HCT116 (cell line): ENCODE results near the gene THUMPD2. TPM values are rescaled to one million over a fixed set of nuclear protein-coding genes. Genes with fewer than 3 reads are reported as not detected.
A peak's percentile ranks its signal among the peaks of the same experiment; 100 is the strongest.

ENCODE experiments used
- ATAC-seq: fragments of 200-7000 bp; cut with Tn5 transposase; 2 replicates; pipeline ENCODE4 v1.9.1; 2020; ENCODE audit warnings: mild to moderate bottlenecking, moderate library complexity
- Bru-seq: library from RNA; stranded (reverse); fragments of 400-500 nt; gene quantifications from one replicate; lab custom pipeline; 2021; lab: Mats Ljungman, UMichigan
- BruChase-seq, 2 experiments: library from RNA; stranded (reverse); fragments of 400-500 nt; gene quantifications; one replicate each; lab custom pipeline; 2021; lab: Mats Ljungman, UMichigan
- BruUV-seq: library from RNA; stranded (reverse); fragments of 400-500 nt; replicated peaks from 2 replicates; lab custom pipeline; 2021; lab: Mats Ljungman, UMichigan
- CTCF ChIA-PET: fragments of 300-600 bp; sonication (Branson Sonifier 250); formaldehyde crosslinking; loops from one replicate; lab custom pipeline; 2021; ENCODE audit warnings: antibody characterized with exemption; lab: Charles Lee
- POLR2A ChIA-PET: fragments of 300-600, 350-600 bp; sonication (Branson Sonifier 250); formaldehyde crosslinking; loops from one replicate; lab custom pipeline; 2021; ENCODE audit warnings: antibody characterized with exemption; lab: Charles Lee
- RAD21 ChIA-PET, 2 experiments: fragments of 300-600 bp; sonication (Branson Sonifier 250); formaldehyde crosslinking; loops; one replicate each; lab custom pipeline; 2023; ENCODE audit warnings: low total read pairs in 2 of 2; ENCODE audit not compliant: uncharacterized antibody in 2 of 2, unreplicated experiment in 2 of 2, low non-redundant PET in 1 of 2; lab: Charles Lee
- DNase-seq: peaks from one replicate; pipeline ENCODE4 v3.0.0-alpha.2; 2010; ENCODE audit warnings: low read depth, low spot score
- H2AFZ ChIP-seq: fragments of 200-600 bp; shearing (Covaris generic), sonication (generic); 2 replicates; pipeline ENCODE4 v1.6.1; 2017; ENCODE audit warnings: low read depth, mixed run types, mixed read lengths, antibody characterized with exemption, low read length; ENCODE audit not compliant: poor library complexity, severe bottlenecking
- H3K27ac ChIP-seq: 2 replicates; pipeline ENCODE4 v1.5.1; 2012; ENCODE audit warnings: low read depth, low read length
- H3K27me3 ChIP-seq: fragments of 200-600 bp; sonication (generic); 2 replicates; pipeline ENCODE4 v1.6.1; 2016; ENCODE audit warnings: mixed run types, low read length, mixed read lengths; ENCODE audit not compliant: insufficient read depth
- H3K36me3 ChIP-seq, 2 experiments: fragments of 200-500 bp in 1 of 2; fragments of 200-600 bp in 1 of 2; sonication (Bioruptor generic) in 1 of 2; sonication (generic) in 1 of 2; 2 replicates each; pipeline versions ENCODE4 v1.5.1 to v1.6.1; 2014 to 2016; ENCODE audit warnings: low read length in 2 of 2, inconsistent platforms in 1 of 2, mixed read lengths in 1 of 2, mixed run types in 1 of 2; ENCODE audit not compliant: insufficient read depth in 2 of 2, control insufficient read depth in 1 of 2
- H3K4me1 ChIP-seq, 2 experiments: fragments of 200-600 bp in 1 of 2; sonication (generic) in 1 of 2; 2 replicates each; pipeline versions ENCODE4 v1.5.1 to v1.6.1; 2012 to 2017; ENCODE audit warnings: low read length in 2 of 2, inconsistent platforms in 1 of 2, mild to moderate bottlenecking in 1 of 2, mixed read lengths in 1 of 2, mixed run types in 1 of 2, moderate library complexity in 1 of 2; ENCODE audit not compliant: insufficient read depth in 2 of 2, control insufficient read depth in 1 of 2
- H3K4me2 ChIP-seq: fragments of 200-600 bp; sonication (generic); 2 replicates; pipeline ENCODE4 v1.6.1; 2017; ENCODE audit warnings: mixed run types, low read length, mixed read lengths
- H3K4me3 ChIP-seq, 2 experiments: fragments of 200-600 bp in 1 of 2; sonication (generic) in 1 of 2; replicated peaks in 1 of 2; 2 replicates each; pipeline ENCODE4 v1.5.1; 2011 to 2016; ENCODE audit warnings: low read length in 2 of 2, control low read depth in 1 of 2, low read depth in 1 of 2, mild to moderate bottlenecking in 1 of 2, mixed read lengths in 1 of 2, mixed run types in 1 of 2
- H3K79me2 ChIP-seq: fragments of 200-600 bp; sonication (generic); 2 replicates; pipeline ENCODE4 v1.6.1; 2017; ENCODE audit warnings: mild to moderate bottlenecking, mixed run types, low read length, moderate library complexity, mixed read lengths; ENCODE audit not compliant: insufficient read depth
- H3K9ac ChIP-seq: fragments of 200-600 bp; sonication (generic); 2 replicates; pipeline ENCODE4 v1.6.1; 2016; ENCODE audit warnings: low read length, mixed read lengths
- H3K9me2 ChIP-seq: fragments of 200-600 bp; sonication (generic), shearing (Covaris generic); 2 replicates; pipeline ENCODE4 v1.6.1; 2017; ENCODE audit warnings: mixed run types, mild to moderate bottlenecking, moderate library complexity; ENCODE audit not compliant: insufficient read depth
- H3K9me3 ChIP-seq, 2 experiments: fragments of 200-500 bp in 1 of 2; fragments of 200-600 bp in 1 of 2; sonication (Bioruptor generic) in 1 of 2; sonication (generic) in 1 of 2; 2 replicates each; pipeline ENCODE4 v1.6.1; 2014 to 2017; ENCODE audit warnings: low read length in 2 of 2, mixed read lengths in 2 of 2, inconsistent platforms in 1 of 2, low read depth in 1 of 2, mild to moderate bottlenecking in 1 of 2, mixed run types in 1 of 2, moderate library complexity in 1 of 2; ENCODE audit not compliant: control insufficient read depth in 1 of 2, insufficient read depth in 1 of 2
- H4K20me1 ChIP-seq: fragments of 200-600 bp; sonication (generic), shearing (Covaris generic); 2 replicates; pipeline ENCODE4 v1.6.1; 2017; ENCODE audit warnings: mixed run types, mild to moderate bottlenecking, moderate library complexity; ENCODE audit not compliant: insufficient read depth
- CBX3 ChIP-seq: IDR thresholded peaks from 2 replicates; pipeline ENCODE4 v1.6.1; 2012; ENCODE audit warnings: low read depth
- CEBPB ChIP-seq: IDR thresholded peaks from 2 replicates; pipeline ENCODE4 v1.6.1; 2012; ENCODE audit warnings: low read depth
- CTCF ChIP-seq, 3 experiments: fragments of 200-600 bp in 1 of 3; sonication (generic) in 1 of 3; IDR thresholded peaks in 2 of 3; conservative IDR thresholded peaks in 1 of 3; 2 replicates each; pipeline ENCODE4 v1.5.1; 2012 to 2017; ENCODE audit warnings: low read depth in 2 of 3, low read length in 2 of 3, antibody characterized with exemption in 1 of 3, borderline replicate concordance in 1 of 3, control low read depth in 1 of 3, mild to moderate bottlenecking in 1 of 3, mixed read lengths in 1 of 3, mixed run types in 1 of 3, moderate library complexity in 1 of 3; ENCODE audit not compliant: insufficient read depth in 1 of 3
- ELF1 ChIP-seq: IDR thresholded peaks from 2 replicates; pipeline ENCODE4 v1.6.1; 2012; ENCODE audit warnings: low read depth, borderline replicate concordance
- EZH2 ChIP-seq: fragments of 200-600 bp; sonication (generic); IDR thresholded peaks from 2 replicates; pipeline ENCODE4 v1.6.1; 2017; ENCODE audit warnings: antibody characterized with exemption, mixed run types
- JUND ChIP-seq: IDR thresholded peaks from 2 replicates; pipeline ENCODE4 v1.6.1; 2012
- POLR2A ChIP-seq: IDR thresholded peaks from 2 replicates; pipeline ENCODE4 v1.7.0; 2011; ENCODE audit warnings: borderline replicate concordance; ENCODE audit not compliant: insufficient read depth, insufficient read length; ENCODE audit errors: extremely low read depth
- POLR2AphosphoS5 ChIP-seq: IDR thresholded peaks from 2 replicates; pipeline ENCODE4 v1.6.1; 2011; ENCODE audit warnings: mild to moderate bottlenecking, low read depth, low read length, moderate library complexity
- SIN3A ChIP-seq: IDR thresholded peaks from 2 replicates; pipeline ENCODE4 v1.6.1; 2012; ENCODE audit warnings: low read depth
- YY1 ChIP-seq: IDR thresholded peaks from 2 replicates; pipeline ENCODE4 v1.6.1; 2011; ENCODE audit warnings: low read length, low read depth, moderate library complexity, mild to moderate bottlenecking; ENCODE audit not compliant: insufficient replicate concordance; ENCODE audit errors: extremely low read depth
- ZFX ChIP-seq: fragments of 450-650 bp; IDR thresholded peaks from 2 replicates; pipeline ENCODE4 v1.6.1; 2017
- intact Hi-C: fragments of 100-400 bp; cut with micrococcal nuclease; formaldehyde crosslinking; loops from 2 replicates; pipeline ENCODE4 v1.10.0; 2022
- long read RNA-seq: library from polyadenylated mRNA; unstranded; transcript quantifications from one replicate; pipeline ENCODE4 v2.0.0, GENCODE V29; 2021; ENCODE audit not compliant: unreplicated experiment
- polyA plus RNA-seq: library from polyadenylated mRNA; unstranded; fragments of >200 nt; gene quantifications from 2 replicates; pipeline ENCODE4 v1.2.1, GENCODE V29; 2012; ENCODE audit warnings: missing spikeins
- total RNA-seq: library from RNA; stranded (reverse); gene quantifications from one replicate; pipeline ENCODE4 v1.2.1, GENCODE V29; 2021; ENCODE audit not compliant: unreplicated experiment
- TF ChIP-seq, protein P1 (sequence below): IDR thresholded peaks from 2 replicates; pipeline ENCODE4 v1.6.1; 2012
- TF ChIP-seq, protein P2 (sequence below): IDR thresholded peaks from 2 replicates; pipeline ENCODE4 v1.6.1; 2011; ENCODE audit warnings: mild to moderate bottlenecking, low read length, moderate library complexity; ENCODE audit not compliant: insufficient replicate concordance; ENCODE audit errors: extremely low read depth
- TF ChIP-seq, protein P3 (sequence below): IDR thresholded peaks from 2 replicates; pipeline ENCODE4 v1.6.1; 2012

THUMPD2 gene
- total RNA-seq (15.8 TPM), Bru-seq, nascent RNA (percentile 95 among the genes with signal in this experiment), BruChase-seq, experiment 1, labeled RNA remaining after a 6-hour chase (percentile 63 among the genes with signal in this experiment), BruChase-seq, experiment 2, labeled RNA remaining after a 2-hour chase (percentile 76 among the genes with signal in this experiment)
- 6.8 and 9.4 TPM in 2 replicates for polyA plus RNA-seq
- long read RNA-seq, transcript THUMPD2-204 (10 exons, 1,970 nt) = major isoform, 20 of 48 reads
- long read RNA-seq, partial matches to known transcripts = 4 of 48 reads
- long read RNA-seq, other reads (novel, unspliced or antisense) = 24 of 48 reads

DNA sequence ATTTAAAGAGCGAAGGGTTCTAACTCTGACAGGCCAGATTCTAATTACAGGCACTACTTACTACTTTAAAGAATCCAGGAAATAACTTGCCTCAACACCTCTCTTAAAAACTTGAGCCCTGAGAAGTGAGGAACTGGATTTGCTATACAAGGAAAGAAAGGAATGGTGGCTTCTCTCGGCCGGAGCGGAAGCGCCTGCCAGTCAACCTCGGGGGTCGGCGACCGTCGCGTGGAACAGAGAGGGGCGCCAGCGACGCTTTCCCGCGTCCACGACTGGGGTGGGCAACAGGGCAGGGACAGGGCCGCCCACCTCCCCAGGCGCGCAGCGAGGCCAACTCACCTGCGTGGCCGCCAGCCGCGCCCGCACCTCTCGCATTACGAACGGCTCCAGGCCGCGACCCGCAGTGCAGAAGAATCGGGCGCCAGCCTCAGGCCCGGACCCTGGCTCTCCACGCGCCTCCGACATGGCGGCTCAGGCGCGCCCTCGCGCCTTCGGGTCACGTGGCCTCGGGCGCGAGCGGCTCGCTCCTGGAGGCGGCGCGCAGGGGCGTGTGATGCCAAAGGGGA lies at the start of gene THUMPD2:
Gene THUMPD2 (minus strand): TSS at position 484 of the 566 bp plus-strand sequence. CDS start 19 bp downstream, at position 465.
- POLR2A ChIA-PET = no interaction called here
- intact Hi-C loops = no loop called here
- no peaks in the 10 kb centered on the region for H3K9me3 ChIP-seq
- H3K27me3 ChIP-seq = no peaks in the 10 kb centered on the region
- ATAC-seq (peak; percentile 85), DNase-seq (peak; percentile 42)
- peak within 1 kb of the TSS; percentile 96 for H3K9ac ChIP-seq
- BruUV-seq = no TSS peak
- H3K9me2 ChIP-seq = no peaks in the 10 kb centered on the region
- CTCF ChIA-PET = no interaction called here
- TF ChIP-seq POLR2AphosphoS5 = peak; percentile 97
- TF ChIP-seq, protein P1, sequence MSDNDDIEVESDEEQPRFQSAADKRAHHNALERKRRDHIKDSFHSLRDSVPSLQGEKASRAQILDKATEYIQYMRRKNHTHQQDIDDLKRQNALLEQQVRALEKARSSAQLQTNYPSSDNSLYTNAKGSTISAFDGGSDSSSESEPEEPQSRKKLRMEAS = peak; percentile 96
- peak; percentile 53; the same call in 1 of the 2 replicates for TF ChIP-seq SIN3A
- no peak for TF ChIP-seq JUND
- peak; percentile 87 for TF ChIP-seq POLR2A
- TF ChIP-seq ZFX = peak; percentile 83
- peak; percentile 91 for TF ChIP-seq YY1
- TF ChIP-seq CBX3 = no peak
- RAD21 ChIA-PET = no interaction called here
- H2AFZ ChIP-seq = peak within 1 kb of the TSS; percentile 83
- H3K36me3 ChIP-seq = peaks cover 2 to 16% of the 10 kb centered on the region in 2 experiments; a peak in 1 of 4 replicates
- H3K4me2 ChIP-seq = peak within 1 kb of the TSS; percentile 85
- H4K20me1 ChIP-seq = 0 out of 2 replicates have a peak, but pooled peaks cover 7% of the 10 kb centered on the region
- H3K4me3 ChIP-seq = peak within 1 kb of the TSS; percentile 75 to 76
- H3K4me1 ChIP-seq = peaks cover 13 to 28% of the 10 kb centered on the region in 2 experiments
- peak within 1 kb of the TSS; percentile 90 for H3K27ac ChIP-seq
- H3K79me2 ChIP-seq = peaks cover 52% of the 10 kb centered on the region

GRCh38 chr2:39821871-39822270 lies 42.8 kb upstream of the THUMPD2 start:
- H2AFZ ChIP-seq = no peak overlapping the region
- CTCF ChIA-PET = no interaction called here
- no peaks in the 10 kb centered on the region for H3K36me3 ChIP-seq
- BruUV-seq = no TSS peak
- no peak overlapping the region for H3K27ac ChIP-seq
- no peaks in the 10 kb centered on the region for H4K20me1 ChIP-seq
- no peaks in the 10 kb centered on the region for H3K9me2 ChIP-seq
- H3K27me3 ChIP-seq = 0 out of 2 replicates have a peak, but pooled peaks cover 3% of the 10 kb centered on the region
- H3K9me3 ChIP-seq = no peaks in the 10 kb centered on the region
- DNase-seq (no peak), ATAC-seq (no peak)
- RAD21 ChIA-PET = no interaction called here
- H3K4me3 ChIP-seq = no peak overlapping the region
- no peak overlapping the region for H3K4me2 ChIP-seq
- no peaks in the 10 kb centered on the region for H3K4me1 ChIP-seq
- POLR2A ChIA-PET = no interaction called here
- intact Hi-C loops = no loop called here
- no peak overlapping the region for H3K9ac ChIP-seq
- no peaks in the 10 kb centered on the region for H3K79me2 ChIP-seq
- TF ChIP-seq YY1 (no peak), EZH2 (no peak), CEBPB (no peak), CTCF (IDR thresholded peaks at IDR 0.05 in 2 of 3, conservative IDR thresholded peaks at IDR 0.05 in 1 of 3; ENCODE audit: borderline replicate concordance in 1 of 3, insufficient read depth in 1 of 3, low read depth in 2 of 3, low read length in 2 of 3) (no peak), ELF1 (no peak)
- TF ChIP-seq, protein P2, sequence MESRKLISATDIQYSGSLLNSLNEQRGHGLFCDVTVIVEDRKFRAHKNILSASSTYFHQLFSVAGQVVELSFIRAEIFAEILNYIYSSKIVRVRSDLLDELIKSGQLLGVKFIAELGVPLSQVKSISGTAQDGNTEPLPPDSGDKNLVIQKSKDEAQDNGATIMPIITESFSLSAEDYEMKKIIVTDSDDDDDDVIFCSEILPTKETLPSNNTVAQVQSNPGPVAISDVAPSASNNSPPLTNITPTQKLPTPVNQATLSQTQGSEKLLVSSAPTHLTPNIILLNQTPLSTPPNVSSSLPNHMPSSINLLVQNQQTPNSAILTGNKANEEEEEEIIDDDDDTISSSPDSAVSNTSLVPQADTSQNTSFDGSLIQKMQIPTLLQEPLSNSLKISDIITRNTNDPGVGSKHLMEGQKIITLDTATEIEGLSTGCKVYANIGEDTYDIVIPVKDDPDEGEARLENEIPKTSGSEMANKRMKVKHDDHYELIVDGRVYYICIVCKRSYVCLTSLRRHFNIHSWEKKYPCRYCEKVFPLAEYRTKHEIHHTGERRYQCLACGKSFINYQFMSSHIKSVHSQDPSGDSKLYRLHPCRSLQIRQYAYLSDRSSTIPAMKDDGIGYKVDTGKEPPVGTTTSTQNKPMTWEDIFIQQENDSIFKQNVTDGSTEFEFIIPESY = no peak
- TF ChIP-seq, protein P3, sequence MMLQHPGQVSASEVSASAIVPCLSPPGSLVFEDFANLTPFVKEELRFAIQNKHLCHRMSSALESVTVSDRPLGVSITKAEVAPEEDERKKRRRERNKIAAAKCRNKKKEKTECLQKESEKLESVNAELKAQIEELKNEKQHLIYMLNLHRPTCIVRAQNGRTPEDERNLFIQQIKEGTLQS = no peak
- TF ChIP-seq, protein P1 = no peak
